Activated CD4-positive, alpha-beta T cell treated with anti-CD3 and anti-CD28 coated beads, Interleukin-2, amount 50 U/mL, for 24 hours (primary cell): Measurements from ENCODE around the gene CALM3.
"Not testable (repeated sequence)": the region's sequence is repeated elsewhere in the genome, so short reads cannot be mapped to it uniquely, and the experiment has no call there.

ENCODE experiments used
- DNase-seq, 2 donors: peaks; one replicate each; pipeline ENCODE4 v3.0.0-alpha.2; 2020; ENCODE audit warnings: low read depth in 1 of 2, low spot score in 1 of 2

CALM3 gene

DNA sequence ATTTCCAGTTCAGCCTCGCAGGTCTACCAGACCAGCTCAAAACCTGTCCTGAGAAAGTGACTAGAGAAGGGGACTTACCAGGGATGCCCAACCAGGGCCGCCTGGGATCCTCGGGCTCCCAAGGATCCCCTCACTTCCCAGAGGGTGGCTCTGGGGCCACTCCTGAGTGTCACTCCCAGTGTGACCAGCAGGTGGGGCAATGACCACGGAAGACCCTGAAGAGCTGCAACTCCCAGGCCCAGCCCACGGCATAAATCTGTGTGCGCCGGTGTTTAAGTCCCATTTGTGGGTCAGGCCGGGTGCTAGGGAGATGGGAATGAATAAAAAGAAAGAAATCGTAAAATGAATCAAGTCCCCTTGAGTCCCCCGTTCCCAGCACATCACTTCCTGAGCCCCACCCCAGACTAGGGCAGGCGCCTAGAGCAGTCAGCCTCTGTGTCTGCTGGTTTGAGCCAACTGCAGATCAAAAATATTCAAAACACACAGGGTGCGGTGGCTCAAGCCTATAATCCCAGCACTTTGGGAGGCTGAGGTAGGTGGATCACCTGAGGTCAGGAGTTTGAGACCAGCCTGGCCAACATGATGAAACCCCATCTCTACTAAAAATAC, 13.1 kb downstream of the CALM3 start:
- DNase-seq = peak; percentile 70 to 75

DNA sequence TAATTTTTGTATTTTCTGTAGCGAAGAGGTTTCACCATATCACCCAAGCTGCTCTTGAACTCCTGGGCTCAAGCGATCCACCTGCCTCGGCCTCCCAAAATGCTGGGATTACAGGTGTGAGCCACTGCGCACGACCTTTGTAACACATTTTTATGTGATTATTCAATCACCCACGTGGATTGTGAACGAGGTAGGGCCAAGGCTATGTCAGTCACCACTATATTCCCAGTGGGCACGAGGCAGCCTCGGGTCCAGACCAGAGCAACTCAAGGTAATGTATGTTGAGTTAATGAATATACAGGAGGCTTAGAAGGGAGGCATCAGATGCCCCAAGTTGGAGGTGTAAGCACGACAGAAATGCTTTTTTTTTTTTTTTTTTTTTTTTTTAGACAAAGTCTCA, 14.8 kb downstream of the CALM3 start:
- DNase-seq = no peak

DNA sequence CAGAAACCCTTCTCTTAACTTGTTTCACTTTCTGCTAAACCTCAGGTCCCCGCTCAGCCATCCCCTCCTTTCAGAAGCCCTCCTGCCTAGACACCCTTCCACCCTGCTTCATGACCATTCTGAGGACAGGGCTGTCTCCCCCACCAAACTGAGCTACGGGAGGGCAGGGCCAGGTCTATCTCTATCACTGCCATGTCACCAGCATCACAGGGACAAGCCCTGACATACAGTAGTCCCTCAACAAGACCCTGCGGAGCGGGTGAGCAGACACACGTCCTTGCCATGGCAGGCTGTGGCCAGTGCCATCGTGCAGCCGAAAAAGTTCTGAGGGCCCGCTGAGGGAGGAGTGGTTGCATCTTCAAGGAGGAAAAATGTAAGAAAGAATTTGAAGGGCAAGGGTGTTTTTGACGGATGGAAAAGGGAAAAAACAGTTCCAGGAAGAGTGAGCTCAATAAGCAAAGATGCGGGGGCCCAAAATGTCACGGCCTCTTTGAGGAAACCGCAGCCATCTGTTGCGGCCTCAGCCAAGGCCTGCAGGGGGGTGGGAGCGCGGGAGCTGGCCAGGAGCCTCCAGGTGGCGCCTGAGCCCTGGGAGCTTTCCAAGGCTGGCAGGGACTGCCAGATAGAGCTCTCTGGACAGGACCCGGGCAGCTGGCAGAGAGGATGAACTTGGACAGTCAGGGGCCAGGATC, 15.6 kb downstream of the CALM3 start:
- no peak for DNase-seq

DNA sequence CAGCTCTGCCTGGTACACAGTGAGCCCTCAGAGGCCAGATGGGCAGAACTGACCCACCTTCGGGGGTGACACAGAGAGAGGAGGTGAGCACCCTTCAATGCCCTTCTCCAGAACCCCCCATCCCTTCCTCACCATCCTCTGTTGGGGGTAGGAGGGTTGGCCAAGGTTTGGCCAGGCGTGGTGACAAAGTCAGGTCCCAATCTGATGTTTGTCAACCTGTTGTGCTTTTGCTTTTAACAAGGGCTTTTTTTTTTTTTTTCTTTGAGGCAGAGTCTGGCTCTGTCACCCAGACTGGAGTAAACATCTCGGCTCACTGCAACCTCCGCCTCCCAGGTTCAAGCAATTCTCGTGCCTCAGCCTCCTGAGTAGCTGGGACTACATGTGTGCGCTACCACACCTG, 16.5 kb downstream of the CALM3 start:
- no peak for DNase-seq

DNA sequence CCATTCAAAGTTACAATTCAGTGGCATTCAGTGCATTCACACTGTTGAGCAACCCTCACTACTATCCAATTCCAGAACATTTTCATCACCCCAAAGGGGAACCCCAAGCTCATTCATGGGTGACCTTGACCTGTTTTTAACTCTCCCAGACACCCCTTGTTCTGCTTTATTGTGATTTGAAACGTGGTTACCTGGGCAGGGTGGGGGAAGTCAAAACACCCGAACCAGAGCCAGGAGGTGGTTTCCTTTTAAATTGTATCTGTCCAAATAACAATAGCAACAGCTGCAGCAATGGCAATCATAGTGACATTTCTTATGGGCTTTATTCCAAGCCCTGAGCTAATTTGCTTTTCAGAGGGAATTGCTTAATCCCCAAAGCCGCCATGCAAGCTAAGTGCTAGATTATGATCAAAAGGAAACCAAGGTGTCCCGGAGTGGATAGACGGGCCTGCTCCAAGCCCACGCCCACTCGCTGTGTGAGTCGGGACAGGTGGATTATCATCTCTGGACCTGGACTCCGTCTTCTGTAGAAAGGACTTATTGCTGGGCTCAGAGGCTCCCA, 17.6 kb downstream of the CALM3 start:
- DNase-seq = no peak

DNA sequence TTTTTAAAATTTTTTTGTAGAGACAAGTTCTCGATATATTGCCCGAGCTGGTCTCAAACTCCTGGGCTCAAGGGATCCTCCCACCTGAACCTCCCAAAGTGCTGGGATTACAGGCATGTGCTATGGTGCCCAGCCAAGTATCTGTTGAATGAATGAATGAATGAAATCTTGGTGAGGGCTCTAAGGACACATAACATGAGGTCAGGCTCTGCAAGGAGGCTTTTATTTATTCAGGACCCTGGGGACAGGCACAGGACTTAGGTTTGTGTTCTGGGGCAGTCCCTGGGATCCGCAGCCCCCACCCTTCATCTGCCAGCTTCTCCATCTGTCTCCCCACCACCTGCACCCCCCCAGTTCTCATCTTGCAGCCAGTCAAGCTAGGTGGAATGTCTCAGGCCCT, 19.1 kb downstream of the CALM3 start:
- DNase-seq = no peak

DNA sequence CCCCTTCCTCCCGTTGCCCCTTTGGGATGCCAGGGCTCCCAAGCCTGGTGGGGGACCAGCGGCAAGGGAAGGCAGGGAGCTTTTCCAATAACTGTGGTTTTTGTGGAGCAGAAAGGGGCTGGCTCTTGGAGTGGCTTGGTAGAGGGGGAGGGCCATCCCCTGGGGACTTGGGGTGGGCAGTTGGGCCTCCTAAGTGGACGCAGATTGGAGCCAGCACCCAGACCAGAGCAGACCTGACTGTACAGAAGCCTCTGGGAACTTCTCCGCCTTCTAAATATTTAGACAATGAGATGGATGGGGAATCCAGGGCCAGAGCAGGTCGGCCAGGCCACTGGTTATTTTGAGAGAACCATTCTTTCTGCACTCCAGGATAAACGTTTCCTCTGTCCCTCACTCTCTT, 19.6 kb downstream of the CALM3 start:
- no peak for DNase-seq

DNA sequence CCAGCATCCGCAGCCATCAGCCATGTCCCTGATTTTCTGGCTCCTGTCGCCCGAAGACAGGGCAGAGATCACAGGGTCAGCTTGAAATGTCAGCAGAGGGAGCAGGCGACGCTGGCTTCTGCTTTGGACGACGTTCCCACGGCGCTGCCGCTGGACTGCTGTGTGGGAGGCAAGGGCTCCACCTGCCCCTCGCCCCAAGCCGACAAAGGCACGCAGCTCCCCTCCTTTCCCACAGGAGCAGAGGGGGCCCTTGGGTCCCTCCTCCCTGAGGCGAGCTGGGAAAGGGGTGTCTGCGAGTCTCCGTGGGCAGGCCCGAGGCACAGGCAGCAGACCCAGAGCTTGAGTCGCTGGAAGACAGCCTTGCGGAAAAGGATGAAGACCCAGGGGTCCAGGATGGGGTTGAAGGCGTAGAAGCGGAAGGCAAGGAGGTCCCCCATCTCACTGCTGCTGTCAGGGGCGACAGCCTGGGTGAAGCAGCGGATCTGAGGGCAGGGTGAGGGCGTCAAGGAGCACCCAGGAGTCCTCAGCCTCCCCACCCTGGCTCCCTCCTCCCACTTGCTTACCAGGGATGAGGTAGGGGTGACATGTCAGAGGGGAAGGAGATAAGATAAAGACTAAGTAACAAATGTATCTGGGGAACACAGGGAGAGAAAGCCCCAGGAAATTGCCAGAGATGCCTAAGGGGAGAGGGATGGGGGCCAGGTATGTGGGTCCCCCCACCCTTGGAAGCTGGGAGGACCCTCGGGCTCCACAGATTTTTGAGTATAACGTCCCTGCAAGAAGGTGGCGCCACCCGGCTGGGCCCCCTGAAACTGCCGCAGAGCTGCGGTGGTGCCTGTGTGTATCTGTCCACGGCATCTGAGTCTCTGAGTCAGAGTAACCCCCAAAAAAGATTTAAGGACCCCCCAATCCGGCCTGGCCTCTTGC, 20.3 kb downstream of the CALM3 start:
- no peak for DNase-seq

DNA sequence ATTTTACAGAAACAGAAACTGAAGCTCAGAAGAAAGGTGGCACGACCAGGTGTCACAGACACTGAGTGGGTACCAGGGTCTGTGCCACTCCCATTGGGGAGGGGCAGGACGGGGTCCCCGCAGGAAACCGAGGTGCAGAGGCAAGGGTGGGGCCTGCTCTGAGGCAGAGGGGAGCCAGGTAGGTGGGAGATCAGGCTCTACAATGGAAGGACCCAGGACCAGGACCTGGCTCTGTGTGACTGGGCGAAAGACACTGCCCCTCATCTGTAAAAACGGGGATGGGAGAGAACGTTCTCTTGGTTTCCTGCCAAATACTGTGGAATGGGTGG, 21.0 kb downstream of the CALM3 start:
- DNase-seq = no peak

DNA sequence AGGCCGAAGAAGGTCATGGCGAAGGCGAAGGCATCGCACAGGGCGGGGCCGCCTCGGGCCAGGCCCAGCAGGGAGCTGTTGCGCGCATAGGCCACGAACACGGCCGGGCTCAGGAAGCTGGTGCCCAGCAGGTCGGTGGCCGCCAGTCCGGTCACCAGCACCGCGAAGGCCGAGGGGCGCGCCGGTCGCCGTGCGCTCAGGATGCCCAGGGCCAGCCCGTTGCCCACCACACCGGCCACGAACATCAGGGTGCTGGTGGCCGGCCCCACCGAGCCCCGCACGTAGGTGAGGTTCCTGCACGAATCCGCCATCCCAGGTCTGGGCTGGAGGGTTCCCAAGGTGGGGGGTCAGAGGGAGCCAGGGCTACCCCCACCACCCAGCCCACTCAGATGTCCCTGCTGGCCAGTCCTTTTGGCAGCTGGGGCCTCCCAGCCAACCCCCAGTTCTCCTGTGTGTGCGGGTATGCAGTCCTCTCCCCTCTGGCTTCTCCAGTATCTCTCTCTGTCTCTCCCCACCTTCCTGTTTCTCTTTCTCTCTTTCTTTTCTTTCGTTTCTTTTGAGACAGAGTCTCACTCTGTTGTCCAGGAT, 22.9 kb downstream of the CALM3 start:
- no peak for DNase-seq

DNA sequence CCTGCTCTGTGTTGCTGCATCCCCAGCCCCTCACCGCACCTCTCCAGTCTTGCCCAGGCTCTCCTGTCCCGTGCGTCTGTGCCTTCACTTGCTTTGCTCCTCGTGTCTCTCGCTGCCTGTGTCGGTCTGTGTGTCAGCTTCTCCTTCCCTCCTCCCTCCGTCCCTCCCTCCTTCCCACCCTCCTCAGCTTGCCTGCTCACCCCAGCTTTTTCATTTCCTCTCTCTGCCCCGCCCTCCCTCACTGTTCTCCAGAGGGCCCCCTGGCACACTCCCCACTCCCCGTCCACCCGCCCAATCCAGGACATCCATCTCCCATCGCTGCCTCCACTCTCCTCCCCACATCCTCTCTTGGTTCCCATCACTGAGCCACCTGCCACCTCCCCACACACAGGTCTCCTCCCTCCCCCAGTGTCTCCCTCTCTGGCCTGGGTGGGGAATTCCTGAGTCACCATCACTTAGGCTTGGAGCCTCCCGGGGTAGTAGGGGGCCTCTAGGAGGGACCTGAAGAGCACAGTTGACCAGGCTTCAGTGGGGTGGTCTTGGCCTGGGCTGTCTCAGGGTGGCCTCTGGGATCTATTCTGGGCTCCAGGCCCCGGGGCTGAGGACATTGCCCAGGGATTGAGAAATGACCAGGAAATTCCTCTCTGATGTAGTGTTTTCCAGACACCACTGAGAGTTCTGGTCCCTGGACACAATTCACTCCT, 24.0 kb downstream of the CALM3 start, which contains the start of gene PTGIR:
PTGIR (minus strand) TSS at position 132 of the 704 bp plus-strand sequence. CDS start 864 bp downstream, outside the sequence.
- no peak for DNase-seq

DNA sequence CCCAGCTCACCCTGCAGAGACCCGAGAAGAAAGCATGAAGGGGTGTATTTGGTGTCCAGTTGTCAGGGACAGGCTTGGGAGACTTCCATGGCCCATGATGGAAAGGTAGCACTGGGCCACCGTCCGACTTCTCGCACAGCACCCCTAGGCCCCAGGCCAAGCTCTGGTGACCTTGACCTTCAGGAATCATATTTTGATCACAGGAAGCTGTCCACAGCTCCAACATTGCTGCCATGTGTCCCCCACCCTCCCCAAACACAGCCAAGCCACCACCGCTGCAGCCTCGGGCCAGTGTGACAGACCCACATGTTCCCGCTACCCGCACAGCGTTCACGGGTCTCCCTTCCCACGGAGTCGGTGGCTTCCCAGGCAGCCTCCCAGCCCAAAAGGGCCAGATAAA, 24.6 kb downstream of the CALM3 start:
- DNase-seq = no peak

DNA sequence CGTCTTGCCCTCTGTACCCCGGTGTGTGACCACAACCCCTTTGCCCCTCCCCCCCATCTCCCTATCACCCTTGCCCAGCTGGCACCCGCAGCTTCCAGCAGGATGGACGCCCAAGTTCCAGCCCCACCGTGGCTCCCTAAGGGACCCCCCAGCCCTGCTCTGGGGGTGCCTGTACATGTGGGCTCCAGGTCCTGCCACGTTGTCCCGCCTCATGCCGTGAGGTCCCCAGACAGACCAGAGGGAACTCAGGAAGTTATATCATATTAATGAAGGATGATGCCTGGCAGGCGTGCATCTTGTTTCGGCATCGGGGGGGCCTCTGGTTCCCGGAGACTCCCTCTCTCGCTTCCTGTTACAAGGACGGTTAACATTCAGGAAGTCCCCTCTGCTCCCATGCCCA, 25.3 kb downstream of the CALM3 start:
- DNase-seq = no peak

DNA sequence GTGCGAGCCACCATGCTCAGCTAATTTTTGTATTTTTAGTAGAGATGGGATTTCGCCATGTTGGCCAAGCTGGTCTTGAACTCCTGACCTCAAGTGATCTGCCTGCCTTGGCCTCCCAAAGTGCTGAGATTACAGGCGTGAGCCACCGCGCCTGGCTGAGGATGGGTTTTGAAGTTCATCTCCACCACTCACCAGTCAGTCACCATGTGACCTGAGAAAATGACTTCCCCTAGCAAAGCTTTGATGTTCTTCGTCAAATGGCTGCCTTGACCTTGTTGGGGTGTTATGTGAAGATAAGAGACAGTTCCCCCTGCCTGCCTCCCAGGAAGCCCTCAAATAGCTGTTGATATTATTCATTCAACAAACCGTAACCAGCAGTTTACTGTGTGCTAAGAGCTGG, 27.8 kb downstream of the CALM3 start:
- not testable (repeated sequence) for DNase-seq

DNA sequence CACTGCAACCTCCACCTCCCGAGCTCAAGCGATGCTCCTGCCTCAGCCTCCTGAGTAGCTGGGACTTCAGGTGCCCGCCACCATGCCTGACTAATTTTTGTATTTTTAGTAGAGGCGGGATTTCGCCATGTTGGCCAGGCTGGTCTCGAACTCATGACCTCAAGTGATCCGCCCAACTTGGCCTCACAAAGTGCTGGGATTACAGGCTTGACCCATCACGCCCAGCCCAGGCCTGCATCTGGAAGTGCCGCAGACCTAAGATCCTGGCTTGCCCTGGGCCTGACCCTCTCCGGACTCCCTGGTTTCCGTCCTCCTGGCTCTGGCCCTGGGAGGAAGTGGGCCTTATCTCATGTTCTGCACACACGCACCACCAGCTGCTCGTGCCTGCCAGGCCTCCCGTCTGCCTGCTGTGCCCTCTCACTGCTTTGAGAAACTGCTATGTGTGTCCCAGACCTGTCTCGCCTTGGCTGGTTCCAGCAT, 28.5 kb downstream of the CALM3 start:
- no peak for DNase-seq

DNA sequence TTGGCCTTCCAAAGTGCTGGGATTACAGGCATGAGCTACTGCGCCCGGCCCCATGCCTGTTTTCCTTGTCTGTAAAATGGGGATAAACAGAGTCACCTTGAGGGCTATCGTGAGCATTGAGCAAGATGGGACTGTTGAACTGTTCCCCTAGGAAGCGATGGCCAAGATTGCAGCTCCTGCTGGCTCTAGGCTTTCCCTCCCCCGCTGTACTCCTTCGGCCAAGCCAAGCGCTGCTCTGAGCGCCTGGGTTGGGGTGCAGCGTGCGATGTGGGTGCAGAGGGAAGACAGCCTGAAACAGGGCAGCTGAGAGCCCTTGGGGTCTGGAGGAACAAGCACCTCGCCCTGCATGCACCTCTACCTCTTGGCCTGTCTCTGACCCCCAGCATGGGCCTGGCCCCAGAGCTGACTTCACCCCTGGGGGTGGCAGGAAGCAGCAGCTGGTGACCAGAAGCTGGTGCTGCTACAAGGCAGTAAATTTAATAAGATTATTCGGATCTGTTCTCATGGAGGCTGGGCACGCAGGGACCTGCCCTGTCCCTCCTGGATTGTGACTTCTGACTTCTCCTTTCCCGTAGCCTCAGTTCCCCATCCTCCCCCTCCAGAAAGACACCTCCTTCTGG, 29.6 kb downstream of the CALM3 start:
- no peak for DNase-seq

DNA sequence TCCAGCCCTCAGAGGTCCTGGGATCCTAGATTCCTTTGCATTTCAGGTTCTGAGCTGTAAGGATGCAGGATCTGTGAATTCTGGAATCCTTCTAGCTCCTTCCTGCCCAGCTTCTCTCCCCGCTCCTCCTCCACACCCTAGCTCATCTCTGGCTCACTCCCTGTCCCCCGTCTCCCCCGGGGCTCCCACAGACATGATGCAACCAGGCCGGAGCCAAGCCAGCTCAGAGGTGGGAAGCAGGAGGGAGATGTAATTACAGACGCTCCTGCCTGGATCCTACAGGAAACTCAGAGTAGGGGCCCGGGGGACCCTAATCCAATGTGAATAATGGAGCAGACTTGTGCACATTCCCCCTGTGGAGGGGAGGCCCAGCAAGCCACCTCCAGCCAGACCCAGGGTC, 30.4 kb downstream of the CALM3 start:
- no peak for DNase-seq

DNA sequence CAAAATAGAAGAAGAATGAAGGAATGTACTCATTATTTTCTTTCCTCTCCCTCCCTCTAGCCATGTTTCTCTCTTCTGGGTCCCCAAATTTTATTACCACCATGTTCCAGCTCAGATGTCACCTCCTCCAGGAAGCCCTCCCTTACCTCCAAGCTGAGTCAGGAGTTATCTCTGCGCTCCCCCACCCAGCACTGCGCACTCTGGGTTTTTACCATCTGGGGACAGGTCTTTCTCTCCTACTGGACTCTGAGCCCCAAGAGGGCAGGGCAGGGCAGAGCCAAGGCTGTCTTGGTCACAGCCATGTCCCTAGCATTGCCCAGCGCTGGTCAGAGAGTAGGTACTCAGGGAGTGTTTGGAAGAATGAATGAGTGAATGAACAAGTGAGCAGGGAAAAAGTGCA, 32.0 kb downstream of the CALM3 start:
- DNase-seq = no peak

DNA sequence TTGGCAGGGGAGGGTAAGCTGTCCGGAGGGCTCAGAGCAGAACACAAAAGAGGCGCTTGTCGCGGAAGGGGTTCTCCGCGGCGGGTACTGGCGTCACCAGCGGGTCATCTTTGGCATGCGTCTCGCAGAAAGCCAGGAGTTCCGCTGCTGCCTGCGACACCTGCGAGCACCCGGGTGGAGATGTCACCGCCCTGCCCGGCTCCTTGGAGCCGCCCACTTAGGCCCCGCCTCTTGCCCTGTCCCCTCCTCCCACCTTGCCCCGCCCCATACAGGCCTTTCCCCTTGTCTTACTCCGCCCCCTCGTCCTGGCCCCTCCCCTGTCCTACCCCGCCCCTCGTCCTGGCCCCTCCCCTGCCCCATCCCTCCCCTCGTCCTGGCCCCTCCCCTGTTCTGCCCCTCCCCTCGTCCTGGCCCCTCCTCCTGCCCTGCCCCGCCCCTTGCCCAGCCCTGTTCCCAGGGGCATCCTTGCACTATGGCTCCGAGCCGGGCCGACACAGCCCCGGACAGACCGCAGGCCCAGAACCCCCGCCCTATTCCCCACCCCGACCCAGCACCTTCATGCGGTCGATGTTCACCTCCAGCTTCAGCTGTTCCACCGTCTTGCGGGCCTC, 33.0 kb downstream of the CALM3 start:
- DNase-seq = peak; percentile 90 to 93
